Thyroid gland (tissue), 4 donors: ENCODE results near the gene SLCO2A1. TPM values are rescaled to one million over a fixed set of nuclear protein-coding genes. Genes with fewer than 3 reads are reported as not detected.

Experiments
- DNase-seq, 2 donors: peaks; one replicate each; pipeline ENCODE4 v3.0.0-alpha.2; 2019
- H3K27ac ChIP-seq, 3 donors: fragments of 200-600 bp; sonication (generic); 1 replicate in 2 of 3; 2 replicates in 1 of 3; pipeline ENCODE4 v1.5.1; 2016 to 2019; ENCODE audit warnings: mild to moderate bottlenecking in 1 of 3, moderate library complexity in 1 of 3
- H3K27me3 ChIP-seq: fragments of 200-600 bp; sonication (generic); one replicate; pipeline ENCODE4 v1.5.1; 2019
- H3K36me3 ChIP-seq, 2 donors: fragments of 200-600 bp; sonication (generic); one replicate each; pipeline ENCODE4 v1.5.1; 2016 to 2019
- H3K4me1 ChIP-seq, 2 donors: fragments of 200-600 bp; sonication (generic); one replicate each; pipeline ENCODE4 v1.5.1; 2017 to 2019
- H3K4me3 ChIP-seq, 3 donors: fragments of 200-600 bp; sonication (generic); replicated peaks in 1 of 3; 1 replicate in 2 of 3; 2 replicates in 1 of 3; pipeline ENCODE4 v1.5.1; 2016; ENCODE audit warnings: mild to moderate bottlenecking in 1 of 3
- H3K9me3 ChIP-seq: fragments of 200-600 bp; sonication (generic); one replicate; pipeline ENCODE4 v1.5.1; 2017
- POLR2A ChIP-seq, 2 donors: fragments of 450-650 bp; IDR thresholded peaks; one replicate each; pipeline ENCODE4 v1.6.1; 2017; ENCODE audit warnings: antibody characterized with exemption in 2 of 2, mild to moderate bottlenecking in 2 of 2, moderate library complexity in 1 of 2
- WGBS, 2 donors: methylation state at CpG; one replicate each; pipeline ENCODE4 v1.1.5; 2017; 5-methylcytosine and 5-hydroxymethylcytosine counted together
- intact Hi-C: fragments of 100-400 bp; cut with DNase I; formaldehyde crosslinking; loops from one replicate; pipeline ENCODE4 v1.15.1; 2023
- total RNA-seq, 4 donors: library from RNA; depleted of rRNA; stranded (reverse); fragments of >200 nt; gene quantifications; one replicate each; pipeline ENCODE4 v1.2.3, GENCODE V29; 2016
- TF ChIP-seq, protein P1 (sequence below), 6 experiments: fragments of 200-600 bp in 3 of 6; fragments of 450-650 bp in 3 of 6; sonication (generic) in 3 of 6; IDR thresholded peaks; one replicate each; pipeline ENCODE4 v1.5.1; 2016 to 2019; ENCODE audit warnings: antibody characterized with exemption in 6 of 6, mild to moderate bottlenecking in 2 of 6, inconsistent platforms in 1 of 6, moderate library complexity in 1 of 6

SLCO2A1 gene
- total RNA-seq, 4 donors from 2014 or later: 26.0 to 76.6 (median 41.0) TPM

DNA sequence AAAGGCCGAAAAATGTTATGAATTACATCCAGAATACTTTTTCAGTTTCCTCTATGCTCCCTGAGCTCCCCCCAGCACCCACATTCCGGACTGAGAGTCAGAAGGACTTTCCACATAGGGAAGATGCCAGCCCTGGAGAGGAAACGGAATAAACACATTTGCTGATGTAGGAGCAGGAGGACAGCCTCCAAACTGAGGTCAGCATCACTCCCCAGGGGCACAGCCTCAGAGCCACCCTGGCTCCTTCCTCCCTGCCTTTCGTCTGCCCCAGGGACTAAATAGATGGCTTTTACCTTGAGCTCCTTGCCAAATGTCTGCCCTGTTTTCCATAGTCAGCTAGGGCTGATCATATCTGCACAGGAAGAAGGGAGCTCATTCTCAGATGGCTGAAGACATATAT lies 22.6 kb upstream of the SLCO2A1 start:
- no peaks in the 10 kb centered on the region for H3K27me3 ChIP-seq
- H3K4me3 ChIP-seq: no peak overlapping the region
- no peaks in the 10 kb centered on the region for H3K9me3 ChIP-seq
- no peak for DNase-seq
- 73 to 76% methylated on average over 4 of the region's 4 CpGs for WGBS, 2 donors
- H3K4me1 ChIP-seq: peaks cover 14 to 31% of the 10 kb centered on the region in 2 donors
- TF ChIP-seq POLR2A (IDR thresholded peaks at IDR 0.05): no peak
- TF ChIP-seq, protein P1, sequence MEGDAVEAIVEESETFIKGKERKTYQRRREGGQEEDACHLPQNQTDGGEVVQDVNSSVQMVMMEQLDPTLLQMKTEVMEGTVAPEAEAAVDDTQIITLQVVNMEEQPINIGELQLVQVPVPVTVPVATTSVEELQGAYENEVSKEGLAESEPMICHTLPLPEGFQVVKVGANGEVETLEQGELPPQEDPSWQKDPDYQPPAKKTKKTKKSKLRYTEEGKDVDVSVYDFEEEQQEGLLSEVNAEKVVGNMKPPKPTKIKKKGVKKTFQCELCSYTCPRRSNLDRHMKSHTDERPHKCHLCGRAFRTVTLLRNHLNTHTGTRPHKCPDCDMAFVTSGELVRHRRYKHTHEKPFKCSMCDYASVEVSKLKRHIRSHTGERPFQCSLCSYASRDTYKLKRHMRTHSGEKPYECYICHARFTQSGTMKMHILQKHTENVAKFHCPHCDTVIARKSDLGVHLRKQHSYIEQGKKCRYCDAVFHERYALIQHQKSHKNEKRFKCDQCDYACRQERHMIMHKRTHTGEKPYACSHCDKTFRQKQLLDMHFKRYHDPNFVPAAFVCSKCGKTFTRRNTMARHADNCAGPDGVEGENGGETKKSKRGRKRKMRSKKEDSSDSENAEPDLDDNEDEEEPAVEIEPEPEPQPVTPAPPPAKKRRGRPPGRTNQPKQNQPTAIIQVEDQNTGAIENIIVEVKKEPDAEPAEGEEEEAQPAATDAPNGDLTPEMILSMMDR (IDR thresholded peaks at IDR 0.05): no peak
- intact Hi-C loops: no loop called here
- H3K36me3 ChIP-seq: no peaks in the 10 kb centered on the region
- H3K27ac ChIP-seq: no peak overlapping the region

DNA sequence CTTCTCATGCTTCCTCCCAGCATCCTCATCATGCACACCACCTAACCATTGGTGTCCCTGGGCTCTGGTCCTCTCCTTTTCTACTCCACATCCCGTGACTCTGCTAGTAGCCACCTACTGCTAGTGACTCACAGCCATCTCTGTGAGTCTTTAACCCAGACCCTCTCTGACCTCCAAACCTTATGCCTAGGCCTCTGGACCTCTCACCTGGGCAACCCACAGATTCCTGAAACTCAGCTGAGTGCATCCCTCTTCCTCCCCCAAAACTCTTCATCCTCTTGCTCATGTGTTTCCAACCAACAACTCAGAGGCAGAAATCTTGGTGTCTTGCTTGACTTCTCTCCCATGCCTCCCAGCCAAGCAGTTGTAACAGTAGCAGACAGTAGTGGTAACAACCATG lies 20.0 kb upstream of the SLCO2A1 start:
- intact Hi-C loops: no loop called here
- DNase-seq: no peak
- Histone ChIP-seq H3K9me3 (no peaks in the 10 kb centered on the region), H3K4me3 (no peak overlapping the region), H3K27ac (no peak overlapping the region), H3K27me3 (no peaks in the 10 kb centered on the region), H3K4me1 (peaks cover 0 to 17% of the 10 kb centered on the region in 2 donors), H3K36me3 (no peaks in the 10 kb centered on the region)
- no peak for TF ChIP-seq POLR2A (IDR thresholded peaks at IDR 0.05)
- TF ChIP-seq, protein P1 (IDR thresholded peaks at IDR 0.05): no peak
- whole genome bisulfite sequencing, 2 donors: 100% methylated on average over 1 of the region's 1 CpG

DNA sequence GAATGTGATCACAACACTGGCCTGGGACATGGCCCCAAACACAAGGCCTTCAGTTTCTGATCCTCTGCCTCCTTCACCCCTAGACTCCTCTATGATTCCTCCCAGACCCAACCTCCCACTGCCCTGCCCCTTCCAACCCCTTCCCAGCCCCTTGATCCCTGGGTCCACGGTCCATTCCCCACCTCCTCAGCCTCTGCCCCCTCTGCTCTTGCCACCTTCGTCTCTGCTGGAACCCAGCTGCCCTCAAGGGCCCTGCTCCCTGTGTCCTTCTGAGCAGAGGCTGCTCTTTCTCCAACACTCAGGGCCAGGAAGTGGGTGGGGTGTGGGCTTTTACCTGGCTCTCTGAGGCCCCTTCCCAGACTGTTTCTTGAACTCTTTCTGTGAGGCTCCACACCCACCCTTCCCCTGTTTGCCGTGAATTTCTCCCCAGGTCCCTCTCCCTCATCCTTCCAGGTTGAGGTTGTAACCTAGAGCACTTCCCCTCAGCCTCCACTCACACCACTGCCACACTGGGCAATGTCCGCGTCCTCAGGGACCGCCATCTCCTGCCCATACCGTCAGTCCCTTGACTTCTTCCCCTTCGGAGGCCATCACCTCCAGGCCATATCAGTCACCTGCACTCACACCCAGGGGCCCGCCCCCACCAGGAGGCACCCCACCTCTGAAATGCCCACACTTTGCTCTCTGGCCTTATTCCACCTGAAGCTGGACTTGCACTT lies 18.7 kb upstream of the SLCO2A1 start:
- Histone ChIP-seq H3K27ac (no peak overlapping the region), H3K4me3 (no peak overlapping the region), H3K9me3 (no peaks in the 10 kb centered on the region), H3K4me1 (peaks cover 0 to 9% of the 10 kb centered on the region in 2 donors), H3K27me3 (no peaks in the 10 kb centered on the region), H3K36me3 (no peaks in the 10 kb centered on the region)
- 92 to 95% methylated on average over 9 of the region's 9 CpGs for WGBS, 2 donors
- no peak for TF ChIP-seq POLR2A (IDR thresholded peaks at IDR 0.05)
- TF ChIP-seq, protein P1 (IDR thresholded peaks at IDR 0.05): no peak
- intact Hi-C loops: no loop called here
- DNase-seq: no peak

GRCh38 chr3:134044459-134044858 lies 14.7 kb upstream of the SLCO2A1 start:
- no peaks in the 10 kb centered on the region for H3K9me3 ChIP-seq
- no peak overlapping the region for H3K27ac ChIP-seq
- no peak for DNase-seq
- no peaks in the 10 kb centered on the region for H3K27me3 ChIP-seq
- no peak overlapping the region for H3K4me3 ChIP-seq
- TF ChIP-seq POLR2A (IDR thresholded peaks at IDR 0.05): no peak
- no peaks in the 10 kb centered on the region for H3K4me1 ChIP-seq
- intact Hi-C loops: no loop called here
- no peaks in the 10 kb centered on the region for H3K36me3 ChIP-seq

- Histone ChIP-seq H3K4me3 (no peak overlapping the region), H3K4me1 (peaks cover 7 to 20% of the 10 kb centered on the region in 2 donors), H3K9me3 (no peaks in the 10 kb centered on the region), H3K27ac (no peak overlapping the region), H3K27me3 (no peaks in the 10 kb centered on the region), H3K36me3 (no peaks in the 10 kb centered on the region)
- intact Hi-C loops: no loop called here
- no peak for DNase-seq
- no peak for TF ChIP-seq POLR2A (IDR thresholded peaks at IDR 0.05)
- TF ChIP-seq, protein P1 (IDR thresholded peaks at IDR 0.05): no peak
- WGBS, 2 donors: 87 to 98% methylated on average over 4 of the region's 4 CpGs
These were observed 10.3 kb upstream of the SLCO2A1 start for GRCh38 chr3:134040066-134040465.
